ENCODE results near the gene TRIM7. TPM values are rescaled to one million over a fixed set of nuclear protein-coding genes. Genes with fewer than 3 reads are reported as not detected.

Gene TRIM7
- total RNA-seq, 2 donors from 2014 or later = 11.5 to 17.9 TPM

DNA sequence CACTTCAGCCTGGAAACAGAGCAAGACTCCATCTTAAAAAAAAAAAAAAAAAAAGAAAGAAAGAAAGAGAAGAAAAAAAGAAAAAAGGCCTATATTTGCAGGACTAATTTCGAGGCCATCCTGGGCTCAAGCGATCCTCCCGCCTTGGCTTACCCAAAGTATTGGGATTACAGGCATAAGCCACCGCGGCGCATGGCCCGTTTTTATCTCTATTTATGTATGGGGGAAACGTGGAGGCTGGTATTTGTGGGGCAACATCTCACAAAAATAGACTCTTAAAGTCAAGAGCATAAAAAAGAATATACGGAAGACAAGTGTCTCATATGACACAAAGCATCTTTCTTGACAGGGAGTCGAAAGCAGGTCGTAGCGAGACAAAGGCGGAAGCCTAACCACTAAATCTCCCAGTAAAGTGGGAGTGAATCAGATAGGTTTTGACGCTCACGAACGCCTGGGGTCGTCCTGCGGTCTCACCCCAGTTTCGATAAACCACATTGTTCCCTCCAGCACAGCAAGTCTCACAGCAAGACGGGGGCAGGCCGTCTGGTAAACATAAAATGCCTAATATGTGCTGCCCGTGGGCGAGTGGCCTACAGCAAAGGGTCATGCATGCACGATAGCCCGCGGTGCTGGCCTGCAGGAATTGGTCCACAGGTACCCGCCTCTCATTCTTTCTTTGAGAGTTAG is 16.3 kb upstream of the TRIM7 start:
- intact Hi-C loops (cut with DNase I) = no loop called here
- no peak for TF ChIP-seq POLR2A (IDR thresholded peaks at IDR 0.05)
- TF ChIP-seq, protein P1, sequence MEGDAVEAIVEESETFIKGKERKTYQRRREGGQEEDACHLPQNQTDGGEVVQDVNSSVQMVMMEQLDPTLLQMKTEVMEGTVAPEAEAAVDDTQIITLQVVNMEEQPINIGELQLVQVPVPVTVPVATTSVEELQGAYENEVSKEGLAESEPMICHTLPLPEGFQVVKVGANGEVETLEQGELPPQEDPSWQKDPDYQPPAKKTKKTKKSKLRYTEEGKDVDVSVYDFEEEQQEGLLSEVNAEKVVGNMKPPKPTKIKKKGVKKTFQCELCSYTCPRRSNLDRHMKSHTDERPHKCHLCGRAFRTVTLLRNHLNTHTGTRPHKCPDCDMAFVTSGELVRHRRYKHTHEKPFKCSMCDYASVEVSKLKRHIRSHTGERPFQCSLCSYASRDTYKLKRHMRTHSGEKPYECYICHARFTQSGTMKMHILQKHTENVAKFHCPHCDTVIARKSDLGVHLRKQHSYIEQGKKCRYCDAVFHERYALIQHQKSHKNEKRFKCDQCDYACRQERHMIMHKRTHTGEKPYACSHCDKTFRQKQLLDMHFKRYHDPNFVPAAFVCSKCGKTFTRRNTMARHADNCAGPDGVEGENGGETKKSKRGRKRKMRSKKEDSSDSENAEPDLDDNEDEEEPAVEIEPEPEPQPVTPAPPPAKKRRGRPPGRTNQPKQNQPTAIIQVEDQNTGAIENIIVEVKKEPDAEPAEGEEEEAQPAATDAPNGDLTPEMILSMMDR (IDR thresholded peaks at IDR 0.05) = no peak
- no peaks in the 10 kb centered on the region for H3K9me3 ChIP-seq
- H3K27me3 ChIP-seq = no peaks in the 10 kb centered on the region
- no peak overlapping the region for H3K4me3 ChIP-seq
- peak overlapping the region; percentile 91 to 97 (median 96) for H3K27ac ChIP-seq
- DNase-seq (no peak), ATAC-seq (no peak)
- no peaks in the 10 kb centered on the region for H3K36me3 ChIP-seq (replicated peaks in 1 of 2; ENCODE audit: insufficient read depth in 1 of 2, low read depth in 2 of 2)
- WGBS, 2 donors = 43 to 54% methylated on average over 27 of the region's 27 CpGs
- peaks cover 46% of the 10 kb centered on the region for H3K4me1 ChIP-seq

DNA sequence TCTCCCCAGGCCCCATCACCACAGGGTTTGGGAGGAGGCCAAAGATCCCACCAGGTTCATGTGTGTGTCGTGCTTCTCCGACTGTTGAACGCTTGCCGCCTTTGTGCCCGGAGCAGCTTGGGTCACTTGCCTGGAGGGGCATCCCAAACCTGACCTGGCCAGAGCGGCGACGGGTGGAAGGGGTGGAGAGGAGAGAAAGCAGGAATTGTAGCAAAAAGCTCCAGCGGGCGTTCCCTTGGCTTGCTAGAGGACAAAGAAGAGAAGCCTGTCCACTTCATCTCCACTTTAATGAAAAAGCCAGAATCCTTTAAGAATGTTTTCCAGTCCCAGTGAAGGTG is 15.2 kb upstream of the TRIM7 start:
- peaks cover 39% of the 10 kb centered on the region for H3K4me1 ChIP-seq
- intact Hi-C loops (cut with DNase I) = no loop called here
- 88 to 93% methylated on average over 10 of the region's 10 CpGs for WGBS, 2 donors
- no peak overlapping the region for H3K4me3 ChIP-seq
- ATAC-seq (no peak), DNase-seq (no peak)
- H3K27me3 ChIP-seq = no peaks in the 10 kb centered on the region
- H3K9me3 ChIP-seq = no peaks in the 10 kb centered on the region
- TF ChIP-seq, protein P1 (IDR thresholded peaks at IDR 0.05) = no peak
- TF ChIP-seq POLR2A (IDR thresholded peaks at IDR 0.05) = no peak
- H3K36me3 ChIP-seq (replicated peaks in 1 of 2; ENCODE audit: insufficient read depth in 1 of 2, low read depth in 2 of 2) = no peaks in the 10 kb centered on the region
- H3K27ac ChIP-seq = no peak overlapping the region

DNA sequence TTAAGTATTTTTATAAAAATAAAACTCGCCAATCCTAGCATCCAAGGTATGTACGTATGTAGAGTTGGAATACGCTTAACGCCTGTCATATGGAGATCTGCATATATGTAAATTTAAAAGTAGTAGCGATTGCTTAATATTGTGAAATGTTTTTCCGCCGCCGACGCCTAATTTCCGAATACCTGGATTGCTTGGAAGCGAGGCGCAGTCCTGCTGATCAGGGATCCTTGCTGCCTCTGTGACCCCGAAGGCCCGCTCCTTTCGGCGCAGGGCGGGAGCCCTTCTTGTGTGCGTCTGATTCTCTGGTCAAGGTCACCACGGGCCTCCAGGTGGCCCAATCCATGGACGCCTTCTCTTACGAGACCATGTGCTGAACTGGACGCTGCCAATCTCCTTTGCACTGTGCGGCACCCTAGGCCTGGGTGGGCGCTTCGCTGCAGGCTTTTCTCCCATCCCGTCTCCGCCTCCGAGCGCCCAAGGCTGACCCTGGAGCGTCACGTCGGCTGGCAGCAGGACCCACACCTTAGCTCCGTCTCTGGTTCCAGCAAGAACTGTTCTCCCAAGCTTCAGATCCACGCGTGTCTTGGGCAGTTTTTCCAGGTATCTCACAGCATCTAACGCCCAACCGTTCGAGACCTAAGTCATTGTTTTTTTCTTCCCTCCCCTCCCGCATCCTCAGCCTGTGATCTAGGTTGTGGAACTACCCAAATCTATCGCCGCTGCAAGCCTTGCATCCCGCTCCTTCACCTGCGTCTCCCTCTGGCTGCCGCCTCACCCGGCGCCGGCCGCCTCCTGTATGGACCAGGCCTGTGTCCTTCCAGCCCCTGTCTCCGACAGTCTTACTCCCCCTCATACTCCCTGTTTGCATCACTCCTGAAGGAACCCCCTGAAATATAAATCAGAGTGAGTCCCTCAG is 14.5 kb upstream of the TRIM7 start:
- DNase-seq = no peak
- H3K27me3 ChIP-seq = no peaks in the 10 kb centered on the region
- intact Hi-C loops (cut with DNase I) = no loop called here
- H3K9me3 ChIP-seq = no peaks in the 10 kb centered on the region
- TF ChIP-seq POLR2A (IDR thresholded peaks at IDR 0.05) = no peak
- TF ChIP-seq, protein P1 (IDR thresholded peaks at IDR 0.05) = no peak
- no peak overlapping the region for H3K27ac ChIP-seq
- no peaks in the 10 kb centered on the region for H3K36me3 ChIP-seq (replicated peaks in 1 of 2; ENCODE audit: insufficient read depth in 1 of 2, low read depth in 2 of 2)
- H3K4me1 ChIP-seq = peaks cover 33% of the 10 kb centered on the region
- H3K4me3 ChIP-seq = no peak overlapping the region
- no peak for ATAC-seq
- 61 to 67% methylated on average over 36 to 49 of the region's 49 CpGs for WGBS, 2 donors

DNA sequence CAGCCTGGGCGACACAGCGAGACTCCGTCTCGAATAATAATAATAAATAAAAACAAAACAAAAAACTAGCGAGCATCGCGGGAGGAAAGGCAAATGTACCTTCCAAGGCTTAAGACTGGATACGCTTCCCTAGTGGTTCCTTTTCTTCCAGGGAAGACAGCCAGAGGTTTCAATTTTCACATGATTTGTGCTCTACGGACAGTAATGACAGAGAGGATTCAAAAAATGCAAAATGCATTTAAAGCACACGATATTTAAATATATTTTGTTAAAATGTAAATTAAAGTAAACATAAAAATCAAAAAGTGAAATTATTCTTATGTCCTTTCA is 13.8 kb upstream of the TRIM7 start:
- H3K36me3 ChIP-seq (replicated peaks in 1 of 2; ENCODE audit: insufficient read depth in 1 of 2, low read depth in 2 of 2) = no peaks in the 10 kb centered on the region
- peaks cover 26% of the 10 kb centered on the region for H3K4me1 ChIP-seq
- H3K9me3 ChIP-seq = no peaks in the 10 kb centered on the region
- intact Hi-C loops (cut with DNase I) = no loop called here
- no peak for TF ChIP-seq POLR2A (IDR thresholded peaks at IDR 0.05)
- TF ChIP-seq, protein P1 (IDR thresholded peaks at IDR 0.05) = no peak
- no peaks in the 10 kb centered on the region for H3K27me3 ChIP-seq
- no peak for DNase-seq
- H3K4me3 ChIP-seq = no peak overlapping the region
- ATAC-seq = no peak
- WGBS, 2 donors = 31 to 39% methylated on average over 10 of the region's 10 CpGs
- H3K27ac ChIP-seq = peak overlapping the region in 3 of 4 donors; percentile 46 to 78 (median 60)

Measured in body of pancreas (tissue), 4 donors.